DOHH2 (cell line): ENCODE measurements around the gene SLC39A1.

Experiments
- H3F3A ChIP-seq: fragments of 200-600 bp; sonication (generic), shearing (Covaris generic); 2 replicates; pipeline ENCODE4 v1.6.0; 2016; ENCODE audit warnings: antibody characterized with exemption, mild to moderate bottlenecking; ENCODE audit not compliant: control insufficient read depth, insufficient read depth
- H3K27ac ChIP-seq: fragments of 200-600 bp; sonication (generic); 2 replicates; pipeline ENCODE4 v1.5.1; 2014; ENCODE audit warnings: low read depth, mild to moderate bottlenecking, low read length, moderate library complexity
- H3K27me3 ChIP-seq: fragments of 200-600 bp; sonication (generic); 2 replicates; pipeline ENCODE4 v1.6.1; 2014; ENCODE audit warnings: mild to moderate bottlenecking, low read length, mixed read lengths; ENCODE audit not compliant: control insufficient read depth
- H3K36me3 ChIP-seq: fragments of 200-600 bp; sonication (generic); 2 replicates; pipeline ENCODE4 v1.6.1; 2014; ENCODE audit warnings: mild to moderate bottlenecking, low read length, moderate library complexity, mixed read lengths; ENCODE audit not compliant: control insufficient read depth
- H3K4me1 ChIP-seq: fragments of 200-600 bp; sonication (generic); 2 replicates; pipeline ENCODE4 v1.6.1; 2014; ENCODE audit warnings: mild to moderate bottlenecking, low read length, mixed read lengths; ENCODE audit not compliant: control insufficient read depth
- H3K4me2 ChIP-seq: fragments of 200-600 bp; sonication (generic); 2 replicates; pipeline ENCODE4 v1.6.0; 2014; ENCODE audit warnings: mild to moderate bottlenecking, low read length, moderate library complexity
- H3K4me3 ChIP-seq: fragments of 200-600 bp; sonication (generic); 2 replicates; pipeline ENCODE4 v1.5.1; 2014; ENCODE audit warnings: mild to moderate bottlenecking, low read length, mixed read lengths
- H3K79me2 ChIP-seq: fragments of 200-600 bp; sonication (generic); 2 replicates; pipeline ENCODE4 v1.6.1; 2014; ENCODE audit warnings: mild to moderate bottlenecking, low read length, mixed read lengths; ENCODE audit not compliant: control insufficient read depth
- H3K9me2 ChIP-seq: fragments of 200-600 bp; sonication (generic); replicated peaks from 2 replicates; pipeline ENCODE4 v1.6.1; 2014; ENCODE audit warnings: mild to moderate bottlenecking, low read length, mixed read lengths; ENCODE audit not compliant: control insufficient read depth
- H3K9me3 ChIP-seq: fragments of 200-600 bp; sonication (generic); 2 replicates; pipeline ENCODE4 v1.6.1; 2014; ENCODE audit warnings: antibody characterized with exemption, low read length, mixed read lengths; ENCODE audit not compliant: control insufficient read depth, insufficient read depth
- H4K20me1 ChIP-seq: fragments of 200-600 bp; sonication (generic); 2 replicates; pipeline ENCODE4 v1.6.0; 2014; ENCODE audit warnings: low read depth, mild to moderate bottlenecking, antibody characterized with exemption, low read length, moderate library complexity; ENCODE audit not compliant: control insufficient read depth, insufficient read depth
- CTCF ChIP-seq: fragments of 200-600 bp; sonication (generic); IDR thresholded peaks from one replicate; pipeline ENCODE4 v1.5.1; 2014; ENCODE audit warnings: antibody characterized with exemption, mild to moderate bottlenecking, low read depth, low read length; ENCODE audit not compliant: poor library complexity, severe bottlenecking
- EZH2phosphoT487 ChIP-seq: fragments of 200-600 bp; sonication (generic); IDR thresholded peaks from 2 replicates; pipeline ENCODE4 v1.6.1; 2017; ENCODE audit warnings: borderline replicate concordance, mild to moderate bottlenecking, antibody characterized with exemption, low read length, moderate library complexity, mixed read lengths

SLC39A1 gene

GRCh38 chr1:153959454-153959853 is 3.9 kb downstream of the SLC39A1 start:
- Histone ChIP-seq H3K36me3 (peaks cover 67% of the 10 kb centered on the region), H4K20me1 (peaks cover 13% of the 10 kb centered on the region; the same call in 1 of the 2 replicates), H3K27me3 (no peaks in the 10 kb centered on the region), H3K4me2 (peak overlapping the region; percentile 73), H3F3A (peaks cover 3% of the 10 kb centered on the region; the same call in 1 of the 2 replicates), H3K27ac (no peak overlapping the region), H3K9me3 (no peaks in the 10 kb centered on the region), H3K79me2 (peaks cover 69% of the 10 kb centered on the region), H3K4me3 (no peak overlapping the region), H3K4me1 (peaks cover 62% of the 10 kb centered on the region), H3K9me2 (no peaks in the 10 kb centered on the region)
- no peak for TF ChIP-seq CTCF
- no peak for TF ChIP-seq EZH2phosphoT487

- Histone ChIP-seq H3K27ac (no peak overlapping the region), H3K9me3 (no peaks in the 10 kb centered on the region), H3F3A (peaks cover 3% of the 10 kb centered on the region; the same call in 1 of the 2 replicates), H3K4me3 (peak overlapping the region; percentile 95), H3K36me3 (peaks cover 73% of the 10 kb centered on the region), H3K79me2 (peaks cover 69% of the 10 kb centered on the region), H3K4me2 (peak overlapping the region; percentile 73), H3K9me2 (no peaks in the 10 kb centered on the region), H3K4me1 (peaks cover 59% of the 10 kb centered on the region), H3K27me3 (no peaks in the 10 kb centered on the region), H4K20me1 (peaks cover 16% of the 10 kb centered on the region; the same call in 1 of the 2 replicates)
- no peak for TF ChIP-seq CTCF
- no peak for TF ChIP-seq EZH2phosphoT487
Measured at GRCh38 chr1:153958961-153959260, 4.4 kb downstream of the SLC39A1 start.

- H4K20me1 ChIP-seq: peaks cover 19% of the 10 kb centered on the region; the same call in 1 of the 2 replicates
- H3K27ac ChIP-seq: peak within 1 kb of the TSS; percentile 83
- H3K9me3 ChIP-seq: no peaks in the 10 kb centered on the region
- H3K4me1 ChIP-seq: peaks cover 58% of the 10 kb centered on the region
- no peaks in the 10 kb centered on the region for H3K9me2 ChIP-seq
- H3K27me3 ChIP-seq: no peaks in the 10 kb centered on the region
- peaks cover 72% of the 10 kb centered on the region for H3K79me2 ChIP-seq
- H3F3A ChIP-seq: peaks cover 3% of the 10 kb centered on the region; the same call in 1 of the 2 replicates
- H3K36me3 ChIP-seq: peaks cover 78% of the 10 kb centered on the region
- TF ChIP-seq CTCF (peak; percentile 51), EZH2phosphoT487 (no peak)
- peak within 1 kb of the TSS; percentile 95 for H3K4me3 ChIP-seq
- peak within 1 kb of the TSS; percentile 93 for H3K4me2 ChIP-seq
Measured at GRCh38 chr1:153958111-153958960, 5.0 kb downstream of the SLC39A1 start, which contains the start of gene CRTC2. TSS of gene CRTC2 (minus strand) at chr1:153958612. CDS start at chr1:153958497, 115 bp downstream.
